ENCODE data around the gene ACACA.

GRCh38 chr17:37086334-37086733 is 320.3 kb downstream of the ACACA start:
- TF ChIP-seq CTCF (conservative IDR thresholded peaks at IDR 0.05 in 1 of 2, IDR thresholded peaks at IDR 0.05 in 1 of 2; ENCODE audit: extremely low read depth in 1 of 2, insufficient read depth in 1 of 2, low read depth in 1 of 2, low read length in 2 of 2) (no peak), EZH2 (IDR thresholded peaks at IDR 0.05; ENCODE audit: borderline replicate concordance, low read length) (no peak)
